ENCODE results near the gene DAPK1.

GRCh38 chr9:87672586-87672985 is 174.9 kb downstream of the DAPK1 start:
- no peak for TF ChIP-seq POLR2AphosphoS5 (IDR thresholded peaks at IDR 0.05; ENCODE audit: insufficient read depth in 1 of 2, low read depth in 1 of 2)
- TF ChIP-seq POLR2A (IDR thresholded peaks at IDR 0.05), result no peak
- no peak for TF ChIP-seq CTCF (IDR thresholded peaks at IDR 0.05)

Data from vagina (tissue), 2 donors.